Measurements from ENCODE around the gene PRKAG2.
A peak's percentile ranks its signal among the peaks of the same experiment; 100 is the strongest.

The PRKAG2 gene

GRCh38 chr7:151559557-151560183 is 317.2 kb downstream of the PRKAG2 start:
- H3K4me3 ChIP-seq (ENCODE audit: low read length) = no peak overlapping the region
- no peak for TF ChIP-seq CTCF (IDR thresholded peaks at IDR 0.05; ENCODE audit: insufficient read depth, low read depth, low read length, missing control alignments)
- no peak for DNase-seq (ENCODE audit: low read depth)

GRCh38 chr7:151558575-151558974 is 318.3 kb downstream of the PRKAG2 start:
- no peak for TF ChIP-seq CTCF (IDR thresholded peaks at IDR 0.05; ENCODE audit: insufficient read depth, low read depth, low read length, missing control alignments)
- no peak overlapping the region for H3K4me3 ChIP-seq (ENCODE audit: low read length)
- DNase-seq (ENCODE audit: low read depth) = no peak

GRCh38 chr7:151556592-151556991 is 320.3 kb downstream of the PRKAG2 start:
- DNase-seq (ENCODE audit: low read depth) = no peak
- H3K4me3 ChIP-seq (ENCODE audit: low read length) = no peak overlapping the region
- TF ChIP-seq CTCF (IDR thresholded peaks at IDR 0.05; ENCODE audit: insufficient read depth, low read depth, low read length, missing control alignments) = no peak

GRCh38 chr7:151553356-151553755 is 323.6 kb downstream of the PRKAG2 start:
- no peak overlapping the region for H3K4me3 ChIP-seq (ENCODE audit: low read length)
- DNase-seq (ENCODE audit: low read depth) = no peak
- TF ChIP-seq CTCF (IDR thresholded peaks at IDR 0.05; ENCODE audit: insufficient read depth, low read depth, low read length, missing control alignments) = no peak

- no peak overlapping the region for H3K4me3 ChIP-seq (ENCODE audit: low read length)
- DNase-seq (ENCODE audit: low read depth) = peak; percentile 93
- peak; percentile 2 for TF ChIP-seq CTCF (IDR thresholded peaks at IDR 0.05; ENCODE audit: insufficient read depth, low read depth, low read length, missing control alignments)
These were observed 324.4 kb downstream of the PRKAG2 start for GRCh38 chr7:151552352-151553028.

GRCh38 chr7:151551820-151552219 is 325.1 kb downstream of the PRKAG2 start:
- no peak overlapping the region for H3K4me3 ChIP-seq (ENCODE audit: low read length)
- DNase-seq (ENCODE audit: low read depth) = peak; percentile 13
- no peak for TF ChIP-seq CTCF (IDR thresholded peaks at IDR 0.05; ENCODE audit: insufficient read depth, low read depth, low read length, missing control alignments)
